IPS DF 19.7 (cell line): Measurements from ENCODE around the gene GLI1.
"Not testable (repeated sequence)": the region's sequence is repeated elsewhere in the genome, so short reads cannot be mapped to it uniquely, and the experiment has no call there.

ENCODE experiments used
- DNase-seq: peaks from one replicate; pipeline ENCODE4 v3.0.0-alpha.2; 2013; ENCODE audit warnings: low read depth, low spot score

The GLI1 gene

DNA sequence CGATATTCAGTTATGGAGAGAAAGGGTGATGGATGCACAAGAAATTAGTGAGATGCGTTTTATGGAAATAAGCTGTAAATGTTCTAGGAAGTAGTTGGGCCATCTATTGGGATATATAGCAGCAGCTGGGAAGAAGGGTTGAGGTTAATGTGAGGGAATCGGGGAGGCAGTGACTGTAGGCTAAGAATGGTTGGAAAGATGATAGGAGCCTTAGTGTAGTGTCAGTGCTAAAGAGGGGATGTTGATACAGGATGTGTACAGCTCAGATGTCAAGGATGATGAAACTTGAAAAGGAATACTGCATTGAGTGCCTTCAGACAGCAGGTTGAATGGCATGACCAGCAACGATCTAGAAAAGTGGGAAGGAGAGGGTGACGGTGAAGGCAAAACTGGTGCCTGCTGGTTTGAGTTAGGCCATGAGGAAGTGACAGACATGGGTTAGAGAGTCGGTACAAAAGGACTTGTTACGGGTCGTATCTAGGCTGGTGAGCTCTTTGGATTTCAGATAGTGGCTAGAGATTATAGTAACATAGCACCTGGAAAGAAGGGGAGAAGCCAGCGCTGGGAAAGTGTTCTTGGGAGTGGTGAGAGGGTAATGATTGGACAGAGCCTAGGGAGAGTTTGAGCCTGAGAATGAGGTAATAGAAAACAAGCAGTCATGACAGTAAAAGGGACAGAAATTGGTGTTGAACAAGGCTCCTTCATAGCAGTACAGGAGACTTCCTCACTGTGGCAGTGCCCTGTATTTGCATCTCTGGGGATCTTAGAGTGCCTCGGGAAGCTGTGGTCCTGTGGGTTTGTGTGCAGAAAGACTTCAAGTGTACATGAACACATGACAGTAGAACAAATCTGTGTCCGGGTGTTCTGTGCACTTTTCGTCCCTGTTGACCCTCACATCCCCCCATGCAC lies 37.9 kb downstream of the GLI1 start:
- no peak for DNase-seq

GRCh38 chr12:57498132-57498502 lies 38.5 kb downstream of the GLI1 start:
- DNase-seq = no peak

DNA sequence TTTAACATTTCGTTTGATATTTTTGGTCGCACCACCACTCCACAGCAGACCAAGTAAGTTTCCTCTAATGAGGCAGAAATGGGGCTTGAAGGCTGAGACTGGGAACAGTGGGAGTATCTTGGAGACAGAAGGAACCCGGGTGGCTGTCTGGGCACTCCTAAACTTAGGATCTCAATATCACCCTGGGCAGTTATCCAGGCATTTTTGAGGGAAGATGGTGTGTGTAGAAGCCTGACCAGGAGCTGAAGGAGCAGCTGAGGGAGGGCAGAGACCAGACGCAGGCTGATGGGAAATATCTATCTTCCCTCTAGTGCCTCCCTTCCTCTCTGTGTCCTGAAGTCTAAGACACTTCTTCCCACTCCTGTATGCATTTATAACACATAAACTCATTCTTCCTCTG lies 39.0 kb downstream of the GLI1 start:
- no peak for DNase-seq

DNA sequence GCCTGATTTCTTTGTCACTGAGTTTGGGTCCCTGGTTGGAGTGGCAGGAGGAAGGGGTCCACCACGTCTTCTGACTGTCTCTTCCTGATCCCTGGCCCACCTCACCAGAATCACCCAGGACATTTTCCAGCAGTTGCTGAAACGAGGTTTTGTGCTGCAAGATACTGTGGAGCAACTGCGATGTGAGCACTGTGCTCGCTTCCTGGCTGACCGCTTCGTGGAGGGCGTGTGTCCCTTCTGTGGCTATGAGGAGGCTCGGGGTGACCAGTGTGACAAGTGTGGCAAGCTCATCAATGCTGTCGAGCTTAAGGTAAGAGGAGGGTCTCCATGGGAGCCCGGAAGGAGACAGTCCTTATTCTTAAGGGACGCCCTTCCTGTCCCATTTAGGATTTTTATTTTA lies 40.6 kb downstream of the GLI1 start:
- DNase-seq = no peak

DNA sequence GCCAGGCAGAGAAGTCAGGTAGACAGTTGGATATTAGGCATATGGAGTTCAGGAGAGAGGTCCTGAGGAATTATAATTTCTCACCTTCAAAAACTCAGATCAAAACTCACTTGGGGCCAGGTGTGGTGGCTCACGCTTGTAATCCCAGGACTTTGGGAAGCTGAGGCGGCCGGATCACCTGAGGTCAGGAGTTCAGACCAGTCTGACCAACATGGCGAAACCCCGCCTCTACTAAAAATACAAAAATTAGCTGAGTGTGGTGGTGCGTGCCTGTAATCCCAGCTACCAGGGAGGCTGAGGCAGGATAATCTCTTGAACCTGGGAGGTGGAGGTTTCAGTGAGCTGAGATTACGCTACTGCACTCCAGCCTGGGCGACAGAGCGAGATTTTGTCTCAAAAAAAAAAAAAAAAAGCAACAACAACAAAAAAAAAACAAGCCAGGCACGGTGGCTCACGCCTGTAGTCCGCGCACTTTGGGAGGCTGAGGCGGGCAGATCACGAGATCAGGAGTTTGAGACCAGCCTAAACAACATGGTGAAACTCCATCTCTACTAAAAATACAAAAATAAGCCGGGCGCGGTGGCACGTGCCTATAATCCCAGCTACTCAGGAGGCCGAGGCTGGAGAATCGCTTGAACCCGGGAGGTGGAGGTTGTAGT lies 42.9 kb downstream of the GLI1 start:
- DNase-seq = not testable (repeated sequence)

GRCh38 chr12:57506541-57506940 lies 47.0 kb downstream of the GLI1 start:
- DNase-seq = not testable (repeated sequence)

DNA sequence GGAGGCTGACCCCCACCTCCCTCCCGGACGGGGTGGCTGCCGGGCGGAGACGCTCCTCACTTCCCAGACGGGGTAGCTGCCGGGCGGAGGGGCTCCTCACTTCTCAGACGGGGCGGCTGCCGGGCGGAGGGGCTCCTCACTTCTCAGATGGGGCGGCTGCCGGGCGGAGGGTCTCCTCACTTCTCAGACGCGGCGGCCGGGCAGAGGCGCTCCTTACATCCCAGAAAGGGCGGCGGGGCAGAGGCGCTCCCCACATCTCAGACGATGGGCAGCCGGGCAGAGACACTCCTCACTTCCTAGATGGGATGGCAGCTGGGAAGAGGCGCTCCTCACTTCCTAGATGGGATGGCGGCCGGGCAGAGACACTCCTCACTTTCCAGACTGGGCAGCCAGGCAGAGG lies 48.2 kb downstream of the GLI1 start:
- not testable (repeated sequence) for DNase-seq

- DNase-seq = no peak
Measured at GRCh38 chr12:57511161-57511560, 51.6 kb downstream of the GLI1 start.

- DNase-seq = no peak
Measured at GRCh38 chr12:57511588-57512325, 52.2 kb downstream of the GLI1 start.

- DNase-seq = no peak
Measured at GRCh38 chr12:57512665-57513064, 53.1 kb downstream of the GLI1 start.

DNA sequence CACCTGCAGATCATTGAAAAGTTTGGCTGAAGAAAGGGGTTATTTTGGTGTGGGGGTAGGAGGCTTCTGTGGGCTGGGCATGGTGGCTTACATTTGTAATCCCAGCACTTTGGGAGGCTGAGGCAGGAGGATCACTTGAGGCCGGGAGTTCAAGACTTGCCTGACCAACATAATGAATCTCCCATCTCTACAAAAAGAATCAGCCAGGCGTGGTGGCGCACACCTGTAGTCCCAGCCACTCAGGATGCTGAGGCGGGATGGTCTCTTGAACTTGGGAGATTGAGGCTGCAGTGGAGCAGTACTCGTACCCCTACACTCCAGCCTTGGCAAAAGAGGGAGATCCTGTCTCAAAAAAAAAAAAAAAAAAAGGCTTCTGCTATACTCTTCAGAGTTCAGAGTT lies 53.7 kb downstream of the GLI1 start:
- DNase-seq = no peak

- not testable (repeated sequence) for DNase-seq
Measured at GRCh38 chr12:57513677-57514076, 54.1 kb downstream of the GLI1 start.

DNA sequence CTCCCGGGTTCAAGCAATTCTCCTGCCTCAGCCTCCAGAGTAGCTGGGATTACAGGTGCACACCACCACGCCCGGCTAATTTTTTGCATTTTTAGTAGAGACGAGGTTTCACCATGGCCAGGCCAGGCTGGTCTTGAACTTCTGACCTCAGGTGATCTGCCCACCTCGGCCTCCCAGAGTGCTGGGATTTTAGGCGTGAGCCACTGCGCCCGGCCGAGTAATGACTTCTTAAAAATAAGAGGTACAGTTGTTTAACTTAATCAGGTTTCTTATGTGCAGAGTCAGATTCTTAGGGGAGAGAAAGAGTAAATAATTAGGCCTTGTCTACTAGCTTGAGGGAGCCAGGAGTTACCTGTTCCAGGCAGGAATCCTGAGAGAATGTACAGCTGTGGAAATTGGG lies 54.7 kb downstream of the GLI1 start:
- not testable (repeated sequence) for DNase-seq

- DNase-seq = no peak
Measured at GRCh38 chr12:57514720-57515407, 55.3 kb downstream of the GLI1 start.

GRCh38 chr12:57515408-57515933 lies 55.9 kb downstream of the GLI1 start:
- no peak for DNase-seq

DNA sequence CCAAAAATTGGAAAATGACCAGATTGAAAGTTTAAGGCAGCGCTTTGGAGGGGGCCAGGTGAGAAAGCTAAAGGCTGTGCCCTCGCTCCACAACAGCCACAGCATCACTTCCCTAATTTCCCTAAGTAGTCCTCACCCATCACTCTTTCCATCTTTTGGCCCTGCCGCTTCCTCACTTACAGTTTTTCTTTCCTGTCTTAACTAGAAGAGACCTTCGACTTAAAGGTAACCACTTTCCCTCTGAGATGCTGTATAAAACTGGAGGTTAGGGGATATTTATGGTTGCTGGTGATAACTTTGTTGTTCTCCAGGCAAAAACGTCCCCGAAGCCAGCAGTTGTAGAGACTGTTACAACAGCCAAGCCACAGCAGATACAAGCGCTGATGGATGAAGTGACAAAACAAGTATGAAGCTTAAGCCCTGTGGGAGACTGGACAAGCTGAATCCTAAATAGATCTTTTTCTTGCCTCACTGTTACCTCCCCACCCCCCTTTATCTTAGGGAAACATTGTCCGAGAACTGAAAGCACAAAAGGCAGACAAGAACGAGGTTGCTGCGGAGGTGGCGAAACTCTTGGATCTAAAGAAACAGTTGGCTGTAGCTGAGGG lies 56.5 kb downstream of the GLI1 start:
- no peak for DNase-seq

GRCh38 chr12:57516617-57517153 lies 57.1 kb downstream of the GLI1 start:
- no peak for DNase-seq

DNA sequence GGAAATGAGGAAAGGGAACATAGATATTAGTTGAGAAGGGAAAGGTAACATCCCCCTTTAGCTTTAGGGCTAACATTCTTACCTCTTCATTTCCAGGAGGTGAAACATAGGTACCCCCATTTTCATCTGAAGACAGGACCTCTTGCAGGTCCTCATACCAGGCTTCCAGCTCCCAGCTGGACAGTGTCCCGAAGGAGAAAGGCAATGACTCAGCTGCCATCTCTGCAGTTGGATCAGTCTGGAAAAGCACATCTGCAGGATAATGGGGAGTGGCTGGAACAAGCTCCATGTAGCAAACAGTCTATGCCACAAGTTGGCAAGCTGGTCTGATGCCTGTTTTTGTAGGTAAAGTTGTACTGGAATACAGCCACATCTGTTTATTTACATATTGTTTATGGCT lies 57.6 kb downstream of the GLI1 start:
- no peak for DNase-seq

DNA sequence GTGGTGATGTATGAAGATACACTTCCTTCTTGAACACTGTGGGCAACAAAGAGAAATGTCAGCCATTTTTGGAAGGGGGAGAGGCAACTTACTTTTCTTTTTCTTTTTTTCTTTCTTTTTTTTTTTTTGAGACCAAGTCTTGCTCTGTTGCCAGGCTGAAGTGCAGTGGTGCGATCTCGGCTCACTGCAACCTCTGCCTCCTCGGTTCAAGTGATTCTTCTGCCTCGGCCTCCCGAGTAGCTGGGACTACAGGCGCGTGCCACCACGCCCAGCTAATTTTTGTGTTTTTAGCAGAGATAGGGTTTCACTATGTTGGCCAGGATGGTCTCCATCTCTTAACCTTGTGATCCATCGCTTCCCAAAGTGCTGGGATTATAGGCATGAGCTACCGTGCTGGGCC lies 58.1 kb downstream of the GLI1 start:
- not testable (repeated sequence) for DNase-seq

DNA sequence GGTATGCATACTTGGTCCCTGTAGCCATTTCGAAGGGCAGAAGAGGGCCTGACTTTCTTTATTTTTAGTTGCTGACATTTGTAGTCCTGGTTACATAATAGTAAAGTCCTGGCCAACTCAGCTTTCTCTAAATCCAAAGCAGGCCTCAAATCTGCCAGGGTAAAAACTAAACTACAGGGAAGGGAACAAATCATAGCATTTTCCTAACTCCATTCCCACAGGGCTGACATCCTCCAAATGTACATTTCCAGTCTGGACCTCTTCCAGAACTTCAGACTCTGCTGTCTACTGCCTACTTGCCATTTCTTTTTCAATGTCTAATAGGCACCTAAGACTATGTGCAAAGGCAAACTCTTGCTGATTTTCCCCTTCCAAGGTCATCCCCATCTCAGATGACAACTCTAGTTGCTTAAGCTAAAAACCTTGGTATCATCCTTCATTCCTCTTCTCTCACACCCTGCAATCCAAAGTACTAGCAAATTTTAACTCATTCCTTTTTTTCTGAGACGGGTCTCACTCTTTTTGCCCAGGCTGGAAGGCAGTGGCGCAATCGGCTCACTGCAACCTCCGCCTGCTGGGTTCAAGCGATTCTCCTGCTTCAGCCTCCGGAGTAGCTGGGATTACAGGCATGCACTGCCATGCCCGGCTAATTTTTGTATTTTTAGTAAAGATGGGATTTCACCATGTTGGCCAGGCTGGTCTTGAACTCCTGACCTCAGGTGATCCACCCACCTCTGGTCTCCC lies 58.8 kb downstream of the GLI1 start:
- no peak for DNase-seq
